ENCODE results near the gene FOXI1.

GRCh38 chr5:170100066-170100943 is 5.4 kb upstream of the FOXI1 start:
- TF ChIP-seq CTCF (IDR thresholded peaks at IDR 0.05; ENCODE audit: poor library complexity): peak; percentile 86
- TF ChIP-seq EZH2 (IDR thresholded peaks at IDR 0.05; ENCODE audit: borderline replicate concordance): no peak

All from hepatocyte (in vitro differentiated cells).